Upper lobe of right lung (tissue), 1 donor: ENCODE measurements around the gene NAPSA. TPM values are rescaled to one million over a fixed set of nuclear protein-coding genes. Genes with fewer than 3 reads are reported as not detected.
A peak's percentile ranks its signal among the peaks of the same experiment; 100 is the strongest.

ENCODE experiments used
- ATAC-seq: fragments of 200-7000 bp; cut with Tn5 transposase; one replicate; pipeline ENCODE4 v1.9.1; 2020; ENCODE audit warnings: mild to moderate bottlenecking, moderate library complexity
- DNase-seq: peaks from one replicate; pipeline ENCODE4 v3.0.0-alpha.2; 2020
- H3K27ac ChIP-seq: fragments of 200-600 bp; one replicate; pipeline ENCODE4 v1.8.0; 2022
- H3K27me3 ChIP-seq: fragments of 200-600 bp; one replicate; pipeline ENCODE4 v1.8.0; 2022; ENCODE audit warnings: mild to moderate bottlenecking
- H3K36me3 ChIP-seq: fragments of 200-600 bp; one replicate; pipeline ENCODE4 v1.8.0; 2022
- H3K4me1 ChIP-seq: fragments of 200-600 bp; one replicate; pipeline ENCODE4 v1.8.0; 2022
- H3K4me3 ChIP-seq: fragments of 200-600 bp; one replicate; pipeline ENCODE4 v1.8.0; 2022; ENCODE audit warnings: mild to moderate bottlenecking
- H3K9me3 ChIP-seq: fragments of 200-600 bp; one replicate; pipeline ENCODE4 v1.8.0; 2022
- CTCF ChIP-seq: fragments of 200-600 bp; IDR thresholded peaks from one replicate; pipeline ENCODE4 v1.8.0; 2022; ENCODE audit warnings: antibody characterized with exemption
- intact Hi-C: fragments of 100-400 bp; cut with DNase I; formaldehyde crosslinking; loops from one replicate; pipeline ENCODE4 v1.11.0; 2022
- total RNA-seq: library from RNA; stranded (reverse); fragmentation: NEBNext Ultra II Directional; extraction: Animal tissue kit (Norgen Biotek cat#: 25700); gene quantifications from one replicate; pipeline ENCODE4 v1.2.1, GENCODE V29; 2021
- donor health status: DM: no; HTN: yes; CAD: no; lungs with severe emphysema.

Gene NAPSA
- total RNA-seq, 1 donor from 2014 or later = 1,895 TPM

- no peaks in the 10 kb centered on the region for H3K9me3 ChIP-seq
- H3K4me1 ChIP-seq = no peaks in the 10 kb centered on the region
- intact Hi-C loops = no loop called here
- H3K27me3 ChIP-seq = peaks cover 51% of the 10 kb centered on the region
- DNase-seq (no peak), ATAC-seq (no peak)
- H3K4me3 ChIP-seq = no peak overlapping the region
- no peak for TF ChIP-seq CTCF
- H3K27ac ChIP-seq = no peak overlapping the region
- H3K36me3 ChIP-seq = no peaks in the 10 kb centered on the region
These were observed 50.4 kb downstream of the NAPSA start for GRCh38 chr19:50314724-50315708.

- DNase-seq (no peak), ATAC-seq (peak; percentile 33)
- no peaks in the 10 kb centered on the region for H3K36me3 ChIP-seq
- no peaks in the 10 kb centered on the region for H3K4me1 ChIP-seq
- no peaks in the 10 kb centered on the region for H3K9me3 ChIP-seq
- H3K4me3 ChIP-seq = no peak overlapping the region
- intact Hi-C loops = no loop called here
- no peak for TF ChIP-seq CTCF
- H3K27ac ChIP-seq = no peak overlapping the region
- H3K27me3 ChIP-seq = peaks cover 51% of the 10 kb centered on the region
These were observed 51.5 kb downstream of the NAPSA start for GRCh38 chr19:50313812-50314536.

DNA sequence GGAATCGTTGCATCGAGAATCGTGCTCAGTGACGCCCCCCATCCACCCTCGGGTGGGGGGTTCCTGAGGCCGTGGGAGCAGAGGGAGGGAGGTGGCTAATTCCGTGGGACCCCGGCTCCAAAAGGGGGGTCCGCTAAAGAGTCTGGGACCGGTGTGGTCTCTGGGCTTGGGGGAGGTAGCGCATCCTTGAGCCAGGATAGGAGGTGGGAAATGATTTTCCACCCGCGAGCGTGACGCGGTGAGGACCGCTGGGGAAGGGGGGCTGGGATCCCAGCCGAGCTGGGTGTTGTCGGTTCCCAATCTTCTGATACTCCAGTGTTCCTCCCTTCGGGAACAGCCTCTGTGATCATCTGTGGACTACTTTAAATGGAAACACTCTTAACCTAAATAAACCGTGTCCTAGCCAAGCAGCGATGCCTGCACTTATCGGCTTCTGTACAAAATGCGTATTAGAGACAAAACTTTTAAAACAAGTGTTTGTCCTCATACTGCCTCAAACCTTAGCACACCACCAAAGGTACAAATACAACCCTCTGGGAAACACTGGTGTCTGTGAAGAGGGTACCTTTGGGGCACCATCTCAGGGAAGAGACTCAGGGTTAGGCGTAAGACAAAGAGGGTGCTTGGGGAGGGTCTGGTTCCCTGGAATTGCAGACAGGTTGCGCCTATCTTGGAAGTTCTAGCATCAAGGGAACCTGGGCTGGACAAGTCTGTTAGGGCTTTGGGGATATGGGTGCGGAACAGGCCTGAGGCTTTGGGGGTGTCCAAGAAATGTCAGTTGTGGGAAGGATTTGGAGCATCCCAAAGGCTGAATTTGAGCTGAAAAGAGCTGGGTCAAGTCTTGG is 52.2 kb downstream of the NAPSA start:
- DNase-seq (no peak), ATAC-seq (no peak)
- H3K36me3 ChIP-seq = no peaks in the 10 kb centered on the region
- no peak overlapping the region for H3K4me3 ChIP-seq
- intact Hi-C loops = no loop called here
- no peaks in the 10 kb centered on the region for H3K4me1 ChIP-seq
- TF ChIP-seq CTCF = no peak
- H3K27ac ChIP-seq = no peak overlapping the region
- no peaks in the 10 kb centered on the region for H3K9me3 ChIP-seq
- H3K27me3 ChIP-seq = peaks cover 51% of the 10 kb centered on the region

DNA sequence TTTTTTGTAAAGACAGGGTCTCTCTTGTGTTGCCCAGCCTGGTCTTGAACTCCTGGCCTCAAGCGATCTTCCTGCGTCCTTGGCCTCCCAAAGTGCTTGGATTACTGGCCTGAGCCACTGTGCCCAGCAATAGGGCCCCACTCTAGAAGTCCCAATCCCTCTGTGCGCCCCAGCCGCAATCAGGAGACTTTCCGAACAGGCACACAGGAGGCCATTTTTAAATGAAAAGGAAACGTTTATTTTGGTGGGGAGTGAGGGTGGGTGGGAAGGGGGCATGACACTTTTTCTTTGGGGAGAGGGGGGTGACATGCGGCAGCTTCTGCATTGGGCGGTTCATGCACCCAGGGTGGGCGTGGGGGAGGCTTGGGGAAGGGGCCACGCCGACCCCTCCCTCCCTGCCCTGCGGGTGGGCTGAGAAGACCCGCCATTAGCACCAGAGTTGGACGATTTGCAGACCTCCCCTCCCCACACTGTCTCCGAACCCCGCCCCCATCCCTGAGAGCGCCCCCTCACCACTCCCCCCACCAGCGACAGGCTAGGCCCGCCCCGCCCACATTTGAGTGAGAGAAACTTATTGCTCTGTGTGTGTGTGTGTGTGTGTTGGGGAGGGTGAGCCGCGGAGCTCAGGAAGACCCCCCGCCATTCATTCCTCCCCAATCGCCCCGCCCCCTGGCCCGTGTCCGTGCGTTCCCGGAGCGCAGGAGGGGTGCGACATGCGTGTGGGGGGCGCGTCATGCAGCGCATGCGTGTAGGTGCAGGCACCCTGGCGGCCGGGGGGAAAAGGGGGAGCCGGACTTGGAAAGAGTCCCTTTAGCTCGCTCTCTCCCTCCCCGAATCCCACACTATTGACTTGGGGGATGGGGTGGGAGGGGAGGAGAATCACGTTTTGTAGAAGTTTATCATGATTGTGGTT is 53.5 kb downstream of the NAPSA start:
- peaks cover 51% of the 10 kb centered on the region for H3K27me3 ChIP-seq

More for the DNA sequence above, 53.5 kb downstream of the NAPSA start:
- Histone ChIP-seq H3K9me3 (no peaks in the 10 kb centered on the region), H3K4me1 (no peaks in the 10 kb centered on the region), H3K36me3 (no peaks in the 10 kb centered on the region), H3K4me3 (no peak overlapping the region), H3K27ac (no peak overlapping the region)
- intact Hi-C loops = no loop called here
- ATAC-seq (peak; percentile 10), DNase-seq (no peak)
- TF ChIP-seq CTCF = no peak
